Motor neuron (in vitro differentiated cells): ENCODE data around the gene AMPH. TPM values are rescaled to one million over a fixed set of nuclear protein-coding genes. Genes with fewer than 3 reads are reported as not detected.

ENCODE experiments used
- ATAC-seq, 8 experiments: fragments of 200-7000 bp; cut with Tn5 transposase; replicated peaks in 6 of 8; 2 replicates each; pipeline ENCODE4 v1.8.0; 2021; ENCODE audit warnings: mild to moderate bottlenecking in 8 of 8, moderate library complexity in 8 of 8
- H3K27ac ChIP-seq, 2 donors: fragments of 250-450 bp; sonication (Bioruptor Pico); 2 replicates each; pipeline ENCODE4 v1.9.0; 2021; ENCODE audit warnings: antibody characterized with exemption in 2 of 2, mild to moderate bottlenecking in 2 of 2, moderate library complexity in 1 of 2
- H3K4me1 ChIP-seq, 2 donors: fragments of 250-450 bp; sonication (Bioruptor Pico); replicated peaks in 1 of 2; 2 replicates each; pipeline ENCODE4 v1.6.1; 2021; ENCODE audit warnings: antibody characterized with exemption in 2 of 2, mild to moderate bottlenecking in 2 of 2, moderate library complexity in 1 of 2
- H3K4me3 ChIP-seq, 5 donors: fragments of 250-450 bp; sonication (Bioruptor Pico); 2 replicates each; pipeline ENCODE4 v1.9.0; 2021; ENCODE audit warnings: antibody characterized with exemption in 5 of 5, mild to moderate bottlenecking in 5 of 5, moderate library complexity in 4 of 5
- WGBS, 10 experiments: fragments of 450-650 bp; shearing (Covaris generic); methylation state at CpG; one replicate each; pipeline ENCODE4 v1.0.0; 2022; 5-methylcytosine and 5-hydroxymethylcytosine counted together
- in situ Hi-C, 9 experiments: fragments of 400-800 bp; cut with MboI; loops; one replicate each; pipeline ENCODE4 v1.15.0; 2021; ENCODE audit warnings: low sequenced_read_pairs in 9 of 9, low pct_unique_long_range_greater_than_20kb in 2 of 9; ENCODE audit not compliant: unreplicated experiment in 9 of 9
- total RNA-seq, 8 experiments: library from RNA; unstranded; fragments of 300-600 nt; gene quantifications; 2 replicates each; pipeline versions ENCODE4 v1.2.3 to v1.2.4, GENCODE V29; 2022

The AMPH gene
- total RNA-seq, 8 experiments from 2014 or later: 0.66 to 37.5 (median 22.1) TPM

- 47 to 100% (median 70%) methylated on average over 1 to 4 of the region's 4 CpGs; no CpG with 5 or more reads in 1 of the 10 experiments for WGBS, 10 experiments
- Histone ChIP-seq H3K4me1 (no peaks in the 10 kb centered on the region), H3K4me3 (no peak overlapping the region), H3K27ac (no peak overlapping the region)
- ATAC-seq: peak in 1 of 8 experiments; percentile 47
- in situ Hi-C loops: no loop called here
These were observed 236.5 kb downstream of the AMPH start for GRCh38 chr7:38394660-38395059.

GRCh38 chr7:38393874-38394273, 237.3 kb downstream of the AMPH start:
- in situ Hi-C loops: no loop called here
- 38 to 100% (median 88%) methylated on average over 1 to 3 of the region's 5 CpGs; no CpG with 5 or more reads in 4 of the 10 experiments for WGBS, 10 experiments
- H3K4me1 ChIP-seq: no peaks in the 10 kb centered on the region
- no peak overlapping the region for H3K27ac ChIP-seq
- no peak overlapping the region for H3K4me3 ChIP-seq
- no peak for ATAC-seq

- Histone ChIP-seq H3K4me1 (no peaks in the 10 kb centered on the region), H3K27ac (no peak overlapping the region), H3K4me3 (no peak overlapping the region)
- in situ Hi-C loops: no loop called here
- WGBS, 10 experiments: 55 to 100% (median 90%) methylated on average over 2 to 8 of the region's 13 CpGs; no CpG with 5 or more reads in 2 of the 10 experiments
- ATAC-seq: no peak
These were observed 239.4 kb downstream of the AMPH start for GRCh38 chr7:38391751-38392150.

- no peaks in the 10 kb centered on the region for H3K4me1 ChIP-seq
- no peak overlapping the region for H3K4me3 ChIP-seq
- no peak overlapping the region for H3K27ac ChIP-seq
- no peak for ATAC-seq
- in situ Hi-C loops: no loop called here
These were observed 245.5 kb downstream of the AMPH start for GRCh38 chr7:38385682-38386081.

- 73 to 95% (median 90%) methylated on average over 5 to 9 of the region's 9 CpGs; no CpG with 5 or more reads in 1 of the 10 experiments for WGBS, 10 experiments
- ATAC-seq: no peak
- Histone ChIP-seq H3K4me3 (no peak overlapping the region), H3K27ac (no peak overlapping the region), H3K4me1 (no peaks in the 10 kb centered on the region)
- in situ Hi-C loops: no loop called here
These were observed 247.9 kb downstream of the AMPH start for GRCh38 chr7:38383281-38383680.

GRCh38 chr7:38382684-38383083, 248.5 kb downstream of the AMPH start:
- 0 to 100% (median 80%) methylated on average over 1 to 2 of the region's 2 CpGs for WGBS, 10 experiments
- Histone ChIP-seq H3K4me3 (no peak overlapping the region), H3K27ac (no peak overlapping the region), H3K4me1 (no peaks in the 10 kb centered on the region)
- in situ Hi-C loops: no loop called here
- peak in 1 of 8 experiments; percentile 81 for ATAC-seq

- Histone ChIP-seq H3K4me1 (peaks cover 5 to 9% of the 10 kb centered on the region in 2 donors), H3K27ac (no peak overlapping the region), H3K4me3 (no peak overlapping the region)
- in situ Hi-C loops: no loop called here
- ATAC-seq: no peak
- WGBS, 10 experiments: 0 to 100% (median 89%) methylated on average over 1 to 4 of the region's 4 CpGs; no CpG with 5 or more reads in 2 of the 10 experiments
These were observed 255.7 kb downstream of the AMPH start for GRCh38 chr7:38375453-38375852.

- 15 to 80% (median 32%) methylated on average over 1 to 6 of the region's 6 CpGs; no CpG with 5 or more reads in 2 of the 10 experiments for WGBS, 10 experiments
- Histone ChIP-seq H3K27ac (no peak overlapping the region), H3K4me1 (peaks cover 5 to 11% of the 10 kb centered on the region in 2 donors), H3K4me3 (no peak overlapping the region)
- in situ Hi-C loops: loop anchor here in 1 of 9 experiments (25.0 kb wide), 1 partner anchor 462 kb away; the partner anchor contains the start of genes EPDR1 and SFRP4
- no peak for ATAC-seq
These were observed 256.7 kb downstream of the AMPH start for GRCh38 chr7:38374507-38374906.

GRCh38 chr7:38373155-38373554, 258.0 kb downstream of the AMPH start:
- WGBS, 10 experiments: 49 to 100% (median 93%) methylated on average over 2 to 7 of the region's 8 CpGs; no CpG with 5 or more reads in 3 of the 10 experiments
- ATAC-seq: no peak
- in situ Hi-C loops: loop anchor here in 1 of 9 experiments (25.0 kb wide), 1 partner anchor 461 kb away; the partner anchor contains the start of genes EPDR1 and SFRP4
- Histone ChIP-seq H3K4me1 (peaks cover 5 to 11% of the 10 kb centered on the region in 2 donors), H3K27ac (no peak overlapping the region), H3K4me3 (no peak overlapping the region)

- ATAC-seq: peak in 3 of 8 experiments; percentile 21 to 53 (median 39)
- H3K4me3 ChIP-seq: no peak overlapping the region
- in situ Hi-C loops: loop anchor here in 1 of 9 experiments (25.0 kb wide), 1 partner anchor 460 kb away; the partner anchor contains the start of genes EPDR1 and SFRP4
- peaks cover 5 to 11% of the 10 kb centered on the region in 2 donors for H3K4me1 ChIP-seq
- WGBS, 10 experiments: 71 to 100% (median 86%) methylated on average over 1 to 6 of the region's 7 CpGs; no CpG with 5 or more reads in 2 of the 10 experiments
- H3K27ac ChIP-seq: no peak overlapping the region
These were observed 258.9 kb downstream of the AMPH start for GRCh38 chr7:38372290-38372689.

GRCh38 chr7:38369816-38370493, 261.2 kb downstream of the AMPH start:
- 23 to 100% (median 50%) methylated on average over 1 to 7 of the region's 8 CpGs for WGBS, 10 experiments
- Histone ChIP-seq H3K27ac (no peak overlapping the region), H3K4me1 (peaks cover 5 to 11% of the 10 kb centered on the region in 2 donors), H3K4me3 (no peak overlapping the region)
- in situ Hi-C loops: loop anchor here in 1 of 9 experiments (25.0 kb wide), 1 partner anchor 458 kb away; the partner anchor contains the start of genes EPDR1 and SFRP4
- peak; percentile 81 to 93 (median 92) for ATAC-seq

GRCh38 chr7:38368191-38368605, 263.0 kb downstream of the AMPH start:
- in situ Hi-C loops: loop anchor here in 1 of 9 experiments (25.0 kb wide), 1 partner anchor 456 kb away; the partner anchor contains the start of genes EPDR1 and SFRP4
- peak in 5 of 8 experiments; percentile 34 to 78 (median 72) for ATAC-seq
- H3K4me1 ChIP-seq: peaks cover 5 to 11% of the 10 kb centered on the region in 2 donors
- H3K4me3 ChIP-seq: no peak overlapping the region
- H3K27ac ChIP-seq: no peak overlapping the region
- 14 to 67% (median 50%) methylated on average over 1 to 4 of the region's 5 CpGs; no CpG with 5 or more reads in 7 of the 10 experiments for WGBS, 10 experiments

GRCh38 chr7:38367301-38367890, 263.8 kb downstream of the AMPH start:
- no peak for ATAC-seq
- H3K4me3 ChIP-seq: no peak overlapping the region
- H3K4me1 ChIP-seq: peaks cover 4 to 11% of the 10 kb centered on the region in 2 donors
- in situ Hi-C loops: loop anchor here in 1 of 9 experiments (25.0 kb wide), 1 partner anchor 455 kb away; the partner anchor contains the start of genes EPDR1 and SFRP4
- no peak overlapping the region for H3K27ac ChIP-seq
- 63 to 100% methylated on average over 1 of the region's 1 CpG; no CpG with 5 or more reads in 8 of the 10 experiments for WGBS, 10 experiments
